ENCODE measurements around the gene MOCOS. TPM values are rescaled to one million over a fixed set of nuclear protein-coding genes. Genes with fewer than 3 reads are reported as not detected.

MOCOS gene
- total and polyA plus RNA-seq, 2 of the 13 experiments (the other 11 are each of a cell fraction or from before 2014, with no cell fraction given) = 7.7 to 15.4 TPM

DNA sequence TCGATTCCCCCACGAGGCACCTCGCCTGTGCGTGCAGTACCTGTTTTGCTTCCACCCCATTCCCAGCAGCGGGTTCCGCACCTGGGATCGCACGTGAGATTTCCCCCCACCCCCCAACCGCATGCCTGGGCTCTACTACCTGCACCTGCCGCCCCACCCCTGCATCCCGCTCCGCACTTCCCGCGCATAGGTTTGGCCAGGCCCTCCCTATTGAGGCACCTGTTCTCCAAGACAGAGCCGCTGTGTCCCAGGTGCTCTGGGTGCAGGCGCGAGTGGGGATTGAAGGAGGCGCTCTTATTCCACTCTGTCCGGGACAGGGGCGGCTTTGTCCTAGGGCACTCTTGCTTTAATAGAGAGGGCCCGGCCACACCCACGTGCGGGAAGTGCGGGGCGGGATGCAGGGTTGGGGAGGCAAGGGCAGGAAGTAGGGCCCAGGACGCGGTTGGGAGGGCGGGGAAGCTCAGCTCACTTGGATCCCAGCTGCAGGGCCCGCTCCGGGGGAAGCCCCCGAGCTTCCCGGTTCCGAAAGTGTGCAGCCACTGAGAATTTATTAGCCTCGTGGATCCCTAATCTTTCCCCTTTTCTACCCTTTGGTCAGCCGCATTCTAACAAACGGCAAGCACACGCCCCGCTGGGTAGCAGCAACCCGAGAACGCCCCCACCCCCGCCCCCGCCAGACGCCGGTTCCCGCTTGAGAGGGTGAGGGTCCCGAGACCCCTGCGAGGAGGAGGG is 670 bp upstream of the MOCOS start (continued):
- TF ChIP-seq STAG1 (CRISPR knock-in tag; IDR thresholded peaks at IDR 0.05) (0 out of 2 replicates have a peak, but pooled peaks have one; percentile 5), LCORL (IDR thresholded peaks at IDR 0.05) (no peak), LCORL (CRISPR knock-in tag; IDR thresholded peaks at IDR 0.05) (no peak), ELF3 (CRISPR knock-in tag; IDR thresholded peaks at IDR 0.05) (no peak), RARG (CRISPR knock-in tag; IDR thresholded peaks at IDR 0.05; ENCODE audit: low read depth) (no peak), ZSCAN20 (CRISPR knock-in tag; IDR thresholded peaks at IDR 0.05; ENCODE audit: borderline replicate concordance) (no peak), CEBPZ (IDR thresholded peaks at IDR 0.05; ENCODE audit: low read length) (no peak), ZSCAN22 (CRISPR knock-in tag; IDR thresholded peaks at IDR 0.05) (no peak), CSRNP1 (CRISPR knock-in tag; IDR thresholded peaks at IDR 0.05) (no peak), WIZ (CRISPR knock-in tag; IDR thresholded peaks at IDR 0.05) (no peak)
- TF ChIP-seq, protein P1, sequence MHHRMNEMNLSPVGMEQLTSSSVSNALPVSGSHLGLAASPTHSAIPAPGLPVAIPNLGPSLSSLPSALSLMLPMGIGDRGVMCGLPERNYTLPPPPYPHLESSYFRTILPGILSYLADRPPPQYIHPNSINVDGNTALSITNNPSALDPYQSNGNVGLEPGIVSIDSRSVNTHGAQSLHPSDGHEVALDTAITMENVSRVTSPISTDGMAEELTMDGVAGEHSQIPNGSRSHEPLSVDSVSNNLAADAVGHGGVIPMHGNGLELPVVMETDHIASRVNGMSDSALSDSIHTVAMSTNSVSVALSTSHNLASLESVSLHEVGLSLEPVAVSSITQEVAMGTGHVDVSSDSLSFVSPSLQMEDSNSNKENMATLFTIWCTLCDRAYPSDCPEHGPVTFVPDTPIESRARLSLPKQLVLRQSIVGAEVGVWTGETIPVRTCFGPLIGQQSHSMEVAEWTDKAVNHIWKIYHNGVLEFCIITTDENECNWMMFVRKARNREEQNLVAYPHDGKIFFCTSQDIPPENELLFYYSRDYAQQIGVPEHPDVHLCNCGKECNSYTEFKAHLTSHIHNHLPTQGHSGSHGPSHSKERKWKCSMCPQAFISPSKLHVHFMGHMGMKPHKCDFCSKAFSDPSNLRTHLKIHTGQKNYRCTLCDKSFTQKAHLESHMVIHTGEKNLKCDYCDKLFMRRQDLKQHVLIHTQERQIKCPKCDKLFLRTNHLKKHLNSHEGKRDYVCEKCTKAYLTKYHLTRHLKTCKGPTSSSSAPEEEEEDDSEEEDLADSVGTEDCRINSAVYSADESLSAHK (CRISPR knock-in tag; IDR thresholded peaks at IDR 0.05; ENCODE audit: borderline replicate concordance) = no peak
- TF ChIP-seq, protein P2, sequence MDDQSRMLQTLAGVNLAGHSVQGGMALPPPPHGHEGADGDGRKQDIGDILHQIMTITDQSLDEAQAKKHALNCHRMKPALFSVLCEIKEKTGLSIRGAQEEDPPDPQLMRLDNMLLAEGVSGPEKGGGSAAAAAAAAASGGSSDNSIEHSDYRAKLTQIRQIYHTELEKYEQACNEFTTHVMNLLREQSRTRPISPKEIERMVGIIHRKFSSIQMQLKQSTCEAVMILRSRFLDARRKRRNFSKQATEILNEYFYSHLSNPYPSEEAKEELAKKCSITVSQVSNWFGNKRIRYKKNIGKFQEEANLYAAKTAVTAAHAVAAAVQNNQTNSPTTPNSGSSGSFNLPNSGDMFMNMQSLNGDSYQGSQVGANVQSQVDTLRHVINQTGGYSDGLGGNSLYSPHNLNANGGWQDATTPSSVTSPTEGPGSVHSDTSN (CRISPR knock-in tag; IDR thresholded peaks at IDR 0.05; ENCODE audit: borderline replicate concordance) = no peak
- TF ChIP-seq, protein P3, sequence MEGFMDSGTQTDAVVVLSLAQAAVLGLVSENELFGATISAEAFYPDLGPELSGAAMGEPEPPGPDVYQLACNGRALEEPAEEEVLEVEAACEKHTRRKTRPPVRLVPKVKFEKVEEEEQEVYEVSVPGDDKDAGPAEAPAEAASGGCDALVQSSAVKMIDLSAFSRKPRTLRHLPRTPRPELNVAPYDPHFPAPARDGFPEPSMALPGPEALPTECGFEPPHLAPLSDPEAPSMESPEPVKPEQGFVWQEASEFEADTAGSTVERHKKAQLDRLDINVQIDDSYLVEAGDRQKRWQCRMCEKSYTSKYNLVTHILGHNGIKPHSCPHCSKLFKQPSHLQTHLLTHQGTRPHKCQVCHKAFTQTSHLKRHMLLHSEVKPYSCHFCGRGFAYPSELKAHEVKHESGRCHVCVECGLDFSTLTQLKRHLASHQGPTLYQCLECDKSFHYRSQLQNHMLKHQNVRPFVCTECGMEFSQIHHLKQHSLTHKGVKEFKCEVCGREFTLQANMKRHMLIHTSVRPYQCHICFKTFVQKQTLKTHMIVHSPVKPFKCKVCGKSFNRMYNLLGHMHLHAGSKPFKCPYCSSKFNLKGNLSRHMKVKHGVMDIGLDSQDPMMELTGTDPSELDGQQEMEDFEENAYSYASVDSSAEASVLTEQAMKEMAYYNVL (CRISPR knock-in tag; IDR thresholded peaks at IDR 0.05; ENCODE audit: borderline replicate concordance) = no peak
